GM18861 (cell line): Measurements from ENCODE around the gene DNAJC4.

ENCODE experiments used
- ATAC-seq: cut with Tn5 transposase; IDR thresholded peaks from one replicate; pipeline ENCODE4 v1.9.1; 2021; ENCODE audit not compliant: unreplicated experiment

Gene DNAJC4

DNA sequence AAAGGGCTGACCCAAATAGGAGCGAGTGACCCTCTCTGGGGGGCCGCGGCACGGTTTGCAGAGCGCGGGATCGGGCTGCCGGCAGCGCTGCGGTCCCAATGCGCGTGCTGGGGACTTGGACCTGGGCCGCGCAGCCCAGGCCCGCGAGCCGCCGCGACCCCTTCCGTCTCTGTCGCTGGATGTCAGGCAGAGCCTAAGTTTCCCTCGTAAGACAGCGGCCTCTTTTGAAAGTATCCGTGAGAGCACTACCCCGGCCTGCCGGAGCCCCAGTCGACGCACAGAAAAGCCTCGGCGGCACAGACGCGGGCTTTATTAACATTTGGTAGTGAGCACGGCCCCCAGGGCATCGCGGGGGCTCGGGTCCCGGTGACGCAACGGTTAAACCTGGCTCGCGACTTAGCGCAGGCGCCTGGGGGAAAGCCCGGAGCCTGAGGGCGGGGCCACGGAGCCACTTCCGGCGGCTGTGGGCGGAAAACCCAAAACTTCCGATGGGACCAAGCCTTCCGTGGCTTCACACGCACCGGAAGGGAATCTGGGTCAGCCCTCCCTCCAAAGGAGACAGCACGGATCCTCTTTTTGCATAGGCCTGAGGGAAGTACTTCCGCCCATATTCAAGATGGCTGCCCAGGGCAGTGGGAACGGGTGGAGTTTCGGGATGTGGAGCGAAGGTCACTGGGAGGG lies 39.3 kb downstream of the DNAJC4 start:
- peak; percentile 50 for ATAC-seq

DNA sequence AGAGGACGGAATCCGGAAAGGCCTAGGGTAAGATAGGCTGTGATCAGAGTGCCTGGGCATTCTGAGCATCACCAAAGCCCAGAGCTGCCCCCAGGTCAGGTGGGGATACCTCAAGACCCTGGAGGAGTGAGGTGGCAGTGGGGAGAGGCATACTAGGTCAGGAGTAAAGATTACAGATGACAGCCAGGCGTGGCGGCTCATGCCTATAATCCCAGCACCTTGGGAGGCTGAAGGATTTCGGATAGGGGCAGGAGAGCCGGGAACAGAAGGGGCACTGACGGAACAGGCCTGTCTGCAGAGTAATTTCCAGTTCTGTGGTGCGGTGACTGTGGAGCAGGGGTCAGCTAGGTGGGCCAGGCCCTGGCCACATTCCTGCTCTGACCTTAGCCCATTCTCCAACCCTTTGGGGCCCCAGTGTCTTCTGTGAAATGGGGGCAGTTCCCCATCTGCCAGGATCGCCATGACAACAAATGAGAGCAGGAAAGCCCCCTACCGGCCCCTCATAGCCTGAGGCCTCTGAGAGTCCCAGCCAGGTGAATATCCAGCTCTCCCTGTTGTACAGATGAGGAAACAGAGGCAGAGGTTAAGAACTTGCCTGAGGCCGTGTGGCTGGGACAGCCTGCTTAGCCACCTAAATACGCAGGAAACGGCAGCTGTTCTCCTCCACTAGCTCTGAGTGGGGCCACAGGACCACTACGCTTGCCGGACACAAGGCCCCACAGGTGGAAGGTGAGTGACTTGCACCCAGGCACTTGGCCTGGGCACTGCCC lies 44.9 kb downstream of the DNAJC4 start:
- ATAC-seq = no peak

DNA sequence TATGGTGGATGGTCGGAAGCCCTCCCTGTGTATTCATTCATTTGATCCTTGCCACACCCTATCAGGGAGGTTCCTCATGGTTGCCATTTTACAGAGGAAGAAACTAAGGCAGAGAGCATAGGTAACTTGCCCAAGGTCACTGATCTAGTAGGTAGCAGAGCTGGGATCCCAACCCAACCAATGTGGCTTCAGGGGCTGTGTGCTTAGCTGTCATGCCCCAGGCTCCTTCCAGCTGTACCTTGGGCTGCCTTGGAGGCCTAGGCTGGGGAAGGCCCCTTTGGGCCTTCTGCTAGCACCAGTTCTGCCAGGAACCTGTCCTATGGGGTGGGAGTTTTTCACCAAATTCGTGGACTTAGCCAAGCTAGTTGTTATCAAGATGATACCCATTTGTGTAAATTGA lies 45.5 kb downstream of the DNAJC4 start:
- ATAC-seq = no peak

GRCh38 chr11:64276653-64277431 lies 46.5 kb downstream of the DNAJC4 start:
- ATAC-seq = no peak

- ATAC-seq = no peak
Observed at GRCh38 chr11:64278576-64279190, 48.3 kb downstream of the DNAJC4 start.

GRCh38 chr11:64281957-64282770 lies 51.8 kb downstream of the DNAJC4 start:
- ATAC-seq = no peak

GRCh38 chr11:64283092-64283491 lies 52.7 kb downstream of the DNAJC4 start:
- no peak for ATAC-seq
